SK-N-MC (cell line): Measurements from ENCODE around the gene TTLL11.

ENCODE experiments used
- DNase-seq: peaks from one replicate; pipeline ENCODE4 v3.0.0-alpha.2; 2011; ENCODE audit warnings: low read depth, low spot score
- H3K27ac ChIP-seq: fragments of 200-600 bp; sonication (generic); 2 replicates; pipeline ENCODE4 v1.5.1; 2016; ENCODE audit warnings: mixed run types
- H3K36me3 ChIP-seq: fragments of 200-600 bp; sonication (generic); 2 replicates; pipeline ENCODE4 v1.6.1; 2017; ENCODE audit warnings: antibody characterized with exemption, low read length, mixed read lengths; ENCODE audit not compliant: insufficient read depth
- H3K4me3 ChIP-seq: fragments of 200-600 bp; sonication (generic); 2 replicates; pipeline ENCODE4 v1.5.1; 2016
- H3K9ac ChIP-seq: fragments of 200-600 bp; sonication (generic); 2 replicates; pipeline ENCODE4 v1.8.0; 2017; ENCODE audit warnings: mixed run types, mixed read lengths; ENCODE audit not compliant: insufficient read length
- H3K9me3 ChIP-seq: fragments of 200-600 bp; sonication (generic); 2 replicates; pipeline ENCODE4 v1.6.1; 2017; ENCODE audit warnings: low read depth, mild to moderate bottlenecking, antibody characterized with exemption, low read length, moderate library complexity, mixed read lengths
- EZH2 ChIP-seq: fragments of 200-600 bp; sonication (generic); IDR thresholded peaks from one replicate; pipeline ENCODE4 v1.6.1; 2017; ENCODE audit warnings: antibody characterized with exemption
- FOXP2 ChIP-seq: optimal IDR thresholded peaks from 2 replicates; pipeline ENCODE3; 2011; ENCODE audit warnings: mild to moderate bottlenecking, moderate library complexity; ENCODE audit not compliant: insufficient read depth; ENCODE audit errors: extremely low read length, control extremely low read depth
- POLR2AphosphoS5 ChIP-seq: IDR thresholded peaks from 2 replicates; pipeline ENCODE4 v1.6.1; 2012; ENCODE audit warnings: mild to moderate bottlenecking, low read depth, low read length, borderline replicate concordance

TTLL11 gene

DNA sequence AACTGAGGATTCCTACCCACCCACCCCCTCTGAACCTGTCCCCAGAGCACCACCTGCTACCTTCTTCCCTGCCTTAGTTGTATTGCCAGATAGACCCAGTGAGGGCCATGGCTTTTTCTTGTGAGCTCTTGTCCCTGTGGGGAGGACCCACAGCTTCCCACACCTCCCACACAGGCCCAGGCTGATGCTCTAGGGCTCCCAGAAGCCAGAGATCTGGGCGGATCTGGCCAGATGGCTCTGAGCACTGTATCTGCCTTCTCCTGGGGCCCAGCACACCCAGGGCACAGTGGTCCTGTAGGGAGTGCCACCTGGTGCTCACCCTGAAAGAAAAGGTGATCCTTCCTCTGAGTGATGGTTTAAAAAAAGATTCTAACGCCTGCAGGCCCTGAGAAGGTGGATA, 310.0 kb downstream of the TTLL11 start:
- Histone ChIP-seq H3K27ac (no peak overlapping the region), H3K36me3 (peaks cover 22% of the 10 kb centered on the region), H3K4me3 (no peak overlapping the region), H3K9ac (no peak overlapping the region), H3K9me3 (peaks cover 1% of the 10 kb centered on the region; the same call in 1 of the 2 replicates)
- no peak for TF ChIP-seq POLR2AphosphoS5
- TF ChIP-seq FOXP2 = no peak
- no peak for TF ChIP-seq EZH2
- no peak for DNase-seq

DNA sequence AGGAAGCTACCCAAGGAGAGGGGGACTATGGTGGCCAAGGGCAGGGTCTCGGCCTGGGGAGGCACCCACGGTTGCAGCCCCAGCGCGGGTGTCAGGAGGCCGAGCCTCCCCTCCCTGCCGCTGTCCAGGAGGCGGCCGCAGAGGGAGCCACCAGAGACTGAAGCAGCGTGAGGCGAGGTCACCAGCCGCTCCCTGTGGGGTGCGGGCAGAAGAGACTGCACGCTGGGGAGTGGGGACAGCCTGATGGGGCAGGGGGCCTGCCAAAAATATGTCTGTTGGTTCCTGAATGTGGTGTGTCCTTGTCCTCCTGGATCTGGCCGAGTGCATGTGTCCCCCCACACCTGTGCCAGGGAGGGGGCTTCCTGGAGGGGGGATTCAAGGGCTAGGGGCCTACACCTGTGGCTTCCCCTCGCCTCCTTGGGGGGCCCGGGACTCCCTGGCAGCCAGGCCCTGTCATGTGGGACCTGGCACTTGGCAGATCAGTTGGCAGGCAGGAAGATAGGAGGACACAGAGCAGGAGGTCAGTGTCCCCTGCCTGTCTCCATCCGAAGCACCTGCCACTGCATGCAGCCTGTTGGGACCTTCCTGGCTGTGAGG, 310.5 kb downstream of the TTLL11 start:
- Histone ChIP-seq H3K36me3 (peaks cover 27% of the 10 kb centered on the region), H3K27ac (no peak overlapping the region), H3K4me3 (no peak overlapping the region), H3K9me3 (peaks cover 4% of the 10 kb centered on the region; the same call in 1 of the 2 replicates), H3K9ac (no peak overlapping the region)
- no peak for DNase-seq
- TF ChIP-seq EZH2 = no peak
- TF ChIP-seq POLR2AphosphoS5 = no peak
- no peak for TF ChIP-seq FOXP2

DNA sequence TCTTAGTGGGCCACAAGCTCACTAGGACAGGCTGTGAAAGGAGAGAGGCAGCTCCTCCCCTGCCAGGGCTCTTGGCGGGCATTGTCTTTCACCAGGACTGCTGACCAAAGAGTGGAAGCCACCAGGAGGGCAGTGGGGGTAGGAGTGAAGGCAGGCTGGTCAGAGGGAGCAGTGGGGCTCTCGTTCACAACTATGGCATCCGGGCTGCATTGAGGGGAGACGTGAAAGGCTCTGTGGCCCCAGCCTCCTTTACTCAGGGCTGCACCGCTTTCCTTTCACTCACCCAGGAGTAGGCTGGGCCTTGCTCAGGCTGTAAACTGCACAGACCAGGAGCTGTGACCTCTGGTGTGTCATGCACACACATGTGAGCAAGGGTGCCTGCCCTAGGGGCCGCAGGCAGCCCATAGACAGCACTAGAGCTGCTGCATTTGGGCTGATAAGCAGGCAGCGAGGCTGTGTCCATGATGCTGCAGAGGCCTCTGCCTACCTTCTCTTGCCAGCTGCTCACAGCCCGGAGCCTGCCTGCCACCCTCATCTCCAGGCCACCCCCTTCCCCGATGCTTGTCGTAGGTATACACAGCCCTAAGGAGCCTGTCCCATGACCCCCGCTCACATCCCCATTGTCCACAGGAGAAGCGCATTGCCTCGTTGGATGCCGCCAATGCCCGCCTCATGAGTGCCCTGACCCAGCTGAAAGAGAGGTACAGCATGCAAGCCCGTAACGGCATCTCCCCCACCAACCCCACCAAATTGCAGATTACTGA, 311.2 kb downstream of the TTLL11 start:
- Histone ChIP-seq H3K9me3 (peaks cover 4% of the 10 kb centered on the region; the same call in 1 of the 2 replicates), H3K9ac (no peak overlapping the region), H3K4me3 (no peak overlapping the region), H3K27ac (no peak overlapping the region), H3K36me3 (peaks cover 34% of the 10 kb centered on the region)
- no peak for DNase-seq
- TF ChIP-seq EZH2 (no peak), FOXP2 (no peak), POLR2AphosphoS5 (no peak)

DNA sequence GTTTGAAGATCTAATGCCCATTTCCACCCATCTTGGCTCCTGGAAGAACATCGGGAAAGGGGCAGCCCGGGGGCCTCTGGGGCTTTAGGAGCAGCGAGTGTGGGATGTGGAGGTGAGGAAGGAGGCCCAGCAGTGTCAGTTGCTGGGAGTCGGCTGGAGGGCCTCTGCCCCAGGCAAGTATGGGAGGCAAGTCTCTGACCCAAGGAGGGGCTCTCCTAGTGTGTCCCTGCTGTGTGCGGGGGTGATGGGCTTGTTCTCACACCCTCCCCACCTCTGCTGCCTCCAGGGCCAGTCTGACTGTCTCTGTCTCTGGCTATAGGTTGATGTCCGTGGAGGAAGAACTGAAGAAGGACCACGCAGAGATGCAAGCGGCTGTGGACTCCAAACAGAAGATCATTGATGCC, 312.0 kb downstream of the TTLL11 start:
- Histone ChIP-seq H3K9ac (no peak overlapping the region), H3K9me3 (peaks cover 4% of the 10 kb centered on the region; the same call in 1 of the 2 replicates), H3K4me3 (no peak overlapping the region), H3K36me3 (peaks cover 41% of the 10 kb centered on the region), H3K27ac (no peak overlapping the region)
- no peak for TF ChIP-seq FOXP2
- no peak for TF ChIP-seq POLR2AphosphoS5
- no peak for TF ChIP-seq EZH2
- no peak for DNase-seq

DNA sequence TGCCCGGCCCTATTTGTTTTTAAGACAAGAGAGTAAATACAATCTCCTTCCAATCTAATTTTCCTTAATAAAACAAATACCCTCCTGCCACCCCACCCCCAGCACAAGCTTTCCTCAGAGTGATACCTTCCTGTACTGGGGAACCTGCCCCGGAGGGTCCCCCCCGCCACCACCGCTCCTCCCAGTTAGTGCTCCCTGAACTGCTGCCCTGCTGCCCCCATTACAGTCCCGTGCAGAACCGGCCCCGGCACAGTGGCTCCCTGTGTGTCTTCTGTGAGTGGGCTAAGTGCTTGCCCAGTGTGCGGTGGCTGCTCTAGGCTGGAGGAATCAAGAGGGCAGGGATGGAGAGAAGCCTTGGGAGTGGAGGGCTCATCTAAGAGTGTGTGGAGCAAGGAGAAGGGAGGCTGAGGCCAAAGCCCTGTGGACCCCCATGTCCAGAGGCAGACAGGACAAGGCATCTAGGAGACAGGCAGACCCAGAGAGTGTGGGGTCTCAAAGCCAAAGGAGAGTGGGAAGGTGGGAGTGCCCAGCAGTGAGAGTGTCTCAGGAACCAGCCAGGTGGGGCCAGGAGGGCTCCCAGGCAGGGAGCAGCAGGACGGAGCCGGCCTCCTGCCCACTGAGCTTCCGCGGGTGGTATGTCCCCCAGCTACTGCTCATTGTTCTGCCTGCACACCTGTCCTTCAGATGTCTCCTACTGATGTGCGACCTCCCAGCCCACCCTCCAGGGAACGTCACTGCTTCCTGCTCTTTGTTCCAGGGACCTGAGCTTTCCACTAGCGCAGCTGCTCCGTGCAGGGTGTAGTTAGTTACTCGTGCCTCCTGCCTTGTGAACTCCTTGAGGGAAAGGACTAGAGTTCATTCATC, 312.7 kb downstream of the TTLL11 start:
- peaks cover 4% of the 10 kb centered on the region; the same call in 1 of the 2 replicates for H3K9me3 ChIP-seq
- no peak for DNase-seq
- no peak for TF ChIP-seq POLR2AphosphoS5
- no peak for TF ChIP-seq FOXP2
- no peak for TF ChIP-seq EZH2
- peaks cover 49% of the 10 kb centered on the region for H3K36me3 ChIP-seq
- no peak overlapping the region for H3K4me3 ChIP-seq
- H3K27ac ChIP-seq = no peak overlapping the region
- no peak overlapping the region for H3K9ac ChIP-seq

DNA sequence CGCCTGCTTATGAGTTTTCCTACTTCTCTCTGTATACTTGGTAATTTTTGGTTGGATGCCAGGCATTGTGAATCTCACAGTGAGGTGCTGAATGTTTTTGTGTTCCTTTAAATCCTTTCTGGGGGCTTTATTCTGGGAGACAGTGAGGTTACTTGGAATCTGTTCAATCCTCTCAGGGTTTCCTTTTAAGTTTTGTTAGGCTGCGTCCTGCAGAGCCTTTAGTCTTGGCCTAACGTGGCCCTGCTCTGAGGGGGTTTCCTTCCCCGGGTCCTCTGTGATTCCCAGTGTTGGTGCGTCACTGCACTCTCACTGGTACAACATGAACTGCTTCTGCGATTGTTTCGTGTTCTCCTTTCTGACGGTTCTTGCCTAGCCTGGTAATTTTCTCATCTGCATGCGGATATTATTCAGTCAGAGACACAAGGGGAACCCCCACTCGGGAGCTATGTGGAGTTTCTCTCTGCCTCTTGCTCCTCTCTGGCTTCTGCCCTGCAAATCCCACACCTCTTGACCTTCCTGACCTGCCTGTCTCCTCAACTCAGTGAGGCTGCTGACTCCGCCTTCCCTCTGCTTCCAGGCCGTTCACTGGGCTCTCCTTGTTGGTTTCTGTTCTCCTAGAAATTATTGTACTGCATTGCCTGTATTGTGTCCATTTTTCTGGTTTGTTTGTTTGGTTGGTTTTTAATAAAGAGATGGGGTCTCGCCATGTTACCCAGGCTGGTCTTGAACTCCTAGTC, 313.6 kb downstream of the TTLL11 start:
- TF ChIP-seq FOXP2 = no peak
- TF ChIP-seq POLR2AphosphoS5 = no peak
- no peak for TF ChIP-seq EZH2
- H3K9me3 ChIP-seq = peaks cover 4% of the 10 kb centered on the region; the same call in 1 of the 2 replicates
- H3K27ac ChIP-seq = no peak overlapping the region
- no peak for DNase-seq
- H3K4me3 ChIP-seq = no peak overlapping the region
- H3K36me3 ChIP-seq = peaks cover 53% of the 10 kb centered on the region
- no peak overlapping the region for H3K9ac ChIP-seq

DNA sequence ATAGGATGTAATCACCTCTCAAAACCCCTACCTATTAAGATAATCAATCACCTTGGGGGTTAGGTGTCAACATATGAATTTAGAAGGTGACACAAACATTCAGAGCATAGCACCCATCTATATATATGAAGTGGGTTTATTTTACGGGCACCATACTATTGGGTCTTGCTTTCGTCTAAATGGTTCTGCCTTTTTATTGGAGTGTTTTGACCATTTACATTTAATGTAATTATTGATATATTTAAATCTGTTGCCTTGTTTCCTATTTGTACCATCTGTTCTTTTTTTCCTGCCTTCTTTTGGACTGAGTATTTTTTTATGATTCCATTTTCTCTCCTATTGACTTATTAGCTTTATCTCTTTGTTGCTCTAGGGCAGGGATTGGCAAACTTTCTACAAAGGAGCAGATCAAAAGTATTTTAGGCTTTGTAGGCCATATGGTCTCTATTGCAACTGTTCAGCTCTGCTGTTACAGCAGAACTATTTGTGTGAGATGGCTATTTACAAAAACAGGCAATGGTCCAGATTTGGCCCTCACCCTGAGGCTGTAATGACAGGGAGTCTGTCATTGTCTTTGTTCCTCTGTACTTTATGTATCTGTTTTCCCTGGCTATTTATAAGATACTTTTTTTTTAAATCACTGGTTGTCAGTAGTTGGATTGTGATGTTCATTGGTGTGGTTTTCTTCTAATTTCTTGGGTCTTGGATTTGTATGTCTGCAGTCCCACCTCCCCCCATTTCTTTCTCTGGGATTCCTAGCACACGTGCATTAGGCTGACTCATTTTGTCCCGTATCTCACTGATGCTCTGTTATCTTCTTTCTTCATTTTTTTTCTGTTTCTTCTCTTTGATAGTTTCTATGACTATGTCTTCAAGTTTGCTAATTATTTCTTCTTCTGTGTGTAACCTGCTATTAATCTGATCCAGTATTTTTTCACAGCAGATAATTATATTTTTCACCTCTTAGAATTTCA, 314.6 kb downstream of the TTLL11 start:
- no peak for DNase-seq
- Histone ChIP-seq H3K36me3 (peaks cover 56% of the 10 kb centered on the region), H3K4me3 (no peak overlapping the region), H3K9me3 (peaks cover 4% of the 10 kb centered on the region; the same call in 1 of the 2 replicates), H3K27ac (no peak overlapping the region), H3K9ac (no peak overlapping the region)
- no peak for TF ChIP-seq FOXP2
- no peak for TF ChIP-seq POLR2AphosphoS5
- no peak for TF ChIP-seq EZH2
